Parathyroid adenoma (tissue), 2 donors: ENCODE data around the gene AFMID.

Source experiments
- H2AFZ ChIP-seq: fragments of 300-600 bp; sonication (generic); one replicate; pipeline ENCODE4 v1.7.0; 2017; ENCODE audit warnings: antibody characterized with exemption, mild to moderate bottlenecking
- H3K27ac ChIP-seq: fragments of 300-600 bp; sonication (generic); one replicate; pipeline ENCODE4 v1.7.0; 2017
- H3K27me3 ChIP-seq: fragments of 300-600 bp; sonication (generic); one replicate; pipeline ENCODE4 v1.7.0; 2017; ENCODE audit warnings: low read length; ENCODE audit not compliant: control insufficient read depth, insufficient read depth
- H3K36me3 ChIP-seq: fragments of 300-600 bp; sonication (generic); one replicate; pipeline ENCODE4 v1.7.0; 2017; ENCODE audit warnings: low read length; ENCODE audit not compliant: control insufficient read depth, insufficient read depth
- H3K4me1 ChIP-seq: fragments of 300-600 bp; sonication (generic); one replicate; pipeline ENCODE4 v1.7.0; 2017; ENCODE audit warnings: control low read depth
- H3K4me2 ChIP-seq: fragments of 300-600 bp; sonication (generic); one replicate; pipeline ENCODE4 v1.7.0; 2017; ENCODE audit warnings: low read length
- H3K4me3 ChIP-seq: fragments of 300-600 bp; sonication (generic); one replicate; pipeline ENCODE4 v1.7.0; 2017; ENCODE audit warnings: low read depth, low read length
- H3K79me2 ChIP-seq: fragments of 300-600 bp; sonication (generic); one replicate; pipeline ENCODE4 v1.7.0; 2017; ENCODE audit warnings: control low read depth
- H3K9ac ChIP-seq: fragments of 300-600 bp; sonication (generic); one replicate; pipeline ENCODE4 v1.7.0; 2017; ENCODE audit warnings: mild to moderate bottlenecking
- H3K9me3 ChIP-seq: fragments of 300-600 bp; sonication (generic); one replicate; pipeline ENCODE4 v1.7.0; 2017; ENCODE audit warnings: low read length; ENCODE audit not compliant: control insufficient read depth
- CTCF ChIP-seq: fragments of 300-600 bp; sonication (generic); IDR thresholded peaks from one replicate; pipeline ENCODE4 v1.7.0; 2017; ENCODE audit warnings: antibody characterized with exemption, mild to moderate bottlenecking
- donor health status: primary hyperparathyroidism.

The AFMID gene

GRCh38 chr17:78144147-78144719 is 42.9 kb upstream of the AFMID start:
- no peaks in the 10 kb centered on the region for H3K9me3 ChIP-seq
- H3K9ac ChIP-seq: no peak overlapping the region
- no peaks in the 10 kb centered on the region for H3K27me3 ChIP-seq
- no peak for TF ChIP-seq CTCF
- H3K4me3 ChIP-seq: no peak overlapping the region
- H3K79me2 ChIP-seq: no peaks in the 10 kb centered on the region
- no peak overlapping the region for H3K27ac ChIP-seq
- no peaks in the 10 kb centered on the region for H3K4me1 ChIP-seq
- H3K36me3 ChIP-seq: no peaks in the 10 kb centered on the region
- no peak overlapping the region for H2AFZ ChIP-seq
- H3K4me2 ChIP-seq: peak overlapping the region; percentile 9

- H3K9ac ChIP-seq: no peak overlapping the region
- H3K4me1 ChIP-seq: no peaks in the 10 kb centered on the region
- no peak overlapping the region for H3K27ac ChIP-seq
- no peak overlapping the region for H3K4me3 ChIP-seq
- peak overlapping the region; percentile 9 for H3K4me2 ChIP-seq
- no peak overlapping the region for H2AFZ ChIP-seq
- no peaks in the 10 kb centered on the region for H3K9me3 ChIP-seq
- no peak for TF ChIP-seq CTCF
- H3K36me3 ChIP-seq: no peaks in the 10 kb centered on the region
- no peaks in the 10 kb centered on the region for H3K79me2 ChIP-seq
- no peaks in the 10 kb centered on the region for H3K27me3 ChIP-seq
Measured at GRCh38 chr17:78144736-78145641, 42.2 kb upstream of the AFMID start.

- H3K27ac ChIP-seq: no peak overlapping the region
- H3K4me1 ChIP-seq: no peaks in the 10 kb centered on the region
- no peak for TF ChIP-seq CTCF
- no peak overlapping the region for H3K9ac ChIP-seq
- H3K4me3 ChIP-seq: no peak overlapping the region
- no peaks in the 10 kb centered on the region for H3K79me2 ChIP-seq
- H2AFZ ChIP-seq: no peak overlapping the region
- no peaks in the 10 kb centered on the region for H3K9me3 ChIP-seq
- H3K36me3 ChIP-seq: no peaks in the 10 kb centered on the region
- H3K27me3 ChIP-seq: no peaks in the 10 kb centered on the region
- H3K4me2 ChIP-seq: no peak overlapping the region
Measured at GRCh38 chr17:78146471-78146869, 40.7 kb upstream of the AFMID start.

- Histone ChIP-seq H2AFZ (no peak overlapping the region), H3K27ac (no peak overlapping the region), H3K9ac (no peak overlapping the region), H3K9me3 (no peaks in the 10 kb centered on the region), H3K27me3 (no peaks in the 10 kb centered on the region), H3K4me1 (no peaks in the 10 kb centered on the region), H3K79me2 (no peaks in the 10 kb centered on the region), H3K4me3 (no peak overlapping the region), H3K4me2 (no peak overlapping the region), H3K36me3 (no peaks in the 10 kb centered on the region)
- no peak for TF ChIP-seq CTCF
Measured at GRCh38 chr17:78146881-78147280, 40.3 kb upstream of the AFMID start.
